Naive thymus-derived CD4-positive, alpha-beta T cell (primary cell): ENCODE measurements around the gene UBE2S. TPM values are rescaled to one million over a fixed set of nuclear protein-coding genes. Genes with fewer than 3 reads are reported as not detected.
"Not testable (repeated sequence)": the region's sequence is repeated elsewhere in the genome, so short reads cannot be mapped to it uniquely, and the experiment has no call there.

Experiments
- ATAC-seq: fragments of 150-1000 bp; cut with Tn5 transposase; 2 replicates; pipeline ENCODE4 v1.10.0; 2021; ENCODE audit warnings: mild to moderate bottlenecking, moderate library complexity
- CTCF ChIA-PET: fragments of 350-600 bp; sonication (Branson Sonifier 250); formaldehyde crosslinking; loops from one replicate; lab custom pipeline; 2021; ENCODE audit warnings: antibody characterized with exemption; lab: Charles Lee
- POLR2A ChIA-PET: fragments of 350-600 bp; sonication (Branson Sonifier 250); formaldehyde crosslinking; loops from one replicate; lab custom pipeline; 2021; ENCODE audit warnings: antibody characterized with exemption, inconsistent platforms; lab: Charles Lee
- DNase-seq, 9 donors: peaks; one replicate each; pipeline versions ENCODE4 v3.0.0 to v3.0.0-alpha.2; 2020 to 2022; ENCODE audit warnings: mixed read lengths in 1 of 9
- H3K27ac ChIP-seq: one replicate; pipeline ENCODE4 v1.7.0; 2013; ENCODE audit warnings: mild to moderate bottlenecking, low read depth, low read length, moderate library complexity
- H3K27me3 ChIP-seq, 2 donors: one replicate each; pipeline ENCODE4 v1.7.0; 2013; ENCODE audit warnings: low read length in 2 of 2, mild to moderate bottlenecking in 2 of 2, moderate library complexity in 2 of 2; ENCODE audit not compliant: control insufficient read depth in 2 of 2, insufficient read depth in 2 of 2
- H3K36me3 ChIP-seq, 3 experiments: 1 replicate in 2 of 3; 2 replicates in 1 of 3; pipeline ENCODE4 v1.7.0; 2013; ENCODE audit warnings: low read length in 3 of 3, mild to moderate bottlenecking in 3 of 3, moderate library complexity in 1 of 3; ENCODE audit not compliant: insufficient read depth in 3 of 3, control insufficient read depth in 2 of 3
- H3K4me1 ChIP-seq, 2 donors: one replicate each; pipeline ENCODE4 v1.7.0; 2013; ENCODE audit warnings: low read length in 2 of 2, mild to moderate bottlenecking in 2 of 2, moderate library complexity in 1 of 2; ENCODE audit not compliant: control insufficient read depth in 2 of 2, insufficient read depth in 2 of 2
- H3K4me3 ChIP-seq: 2 replicates; pipeline ENCODE4 v1.7.0; 2013; ENCODE audit warnings: mild to moderate bottlenecking, low read length
- H3K9me3 ChIP-seq, 3 experiments: 1 replicate in 2 of 3; 2 replicates in 1 of 3; pipeline ENCODE4 v1.7.0; 2013; ENCODE audit warnings: low read length in 3 of 3; ENCODE audit not compliant: control insufficient read depth in 2 of 3
- H3K27ac Mint-ChIP-seq, 9 donors: one replicate each; pipeline ENCODE4 v1.8.0; 2020 to 2022; ENCODE audit warnings: mixed read lengths in 9 of 9, mild to moderate bottlenecking in 8 of 9, moderate library complexity in 5 of 9, inconsistent platforms in 2 of 9
- H3K27me3 Mint-ChIP-seq, 5 donors: one replicate each; pipeline ENCODE4 v1.8.0; 2021 to 2022; ENCODE audit warnings: mixed read lengths in 5 of 5, mild to moderate bottlenecking in 1 of 5
- H3K36me3 Mint-ChIP-seq, 5 donors: one replicate each; pipeline ENCODE4 v1.8.0; 2020 to 2022; ENCODE audit warnings: mixed read lengths in 5 of 5, mild to moderate bottlenecking in 3 of 5, inconsistent platforms in 1 of 5
- H3K4me1 Mint-ChIP-seq, 7 donors: one replicate each; pipeline ENCODE4 v1.8.0; 2020 to 2022; ENCODE audit warnings: mixed read lengths in 7 of 7, mild to moderate bottlenecking in 3 of 7, inconsistent platforms in 1 of 7
- H3K4me3 Mint-ChIP-seq, 10 donors: one replicate each; pipeline ENCODE4 v1.8.0; 2020 to 2022; ENCODE audit warnings: mild to moderate bottlenecking in 10 of 10, mixed read lengths in 10 of 10, moderate library complexity in 6 of 10, inconsistent platforms in 2 of 10
- H3K9me3 Mint-ChIP-seq, 11 donors: one replicate each; pipeline ENCODE4 v1.8.0; 2020 to 2022; ENCODE audit warnings: mixed read lengths in 11 of 11, mild to moderate bottlenecking in 4 of 11, inconsistent platforms in 1 of 11, moderate library complexity in 1 of 11
- intact Hi-C, 2 donors: fragments of 100-400 bp; cut with micrococcal nuclease; formaldehyde crosslinking; loops; one replicate each; pipeline ENCODE4 v1.15.1; 2023
- polyA plus RNA-seq, 2 donors: library from polyadenylated mRNA; unstranded; fragments of 300-500 nt; fragmentation: Illumina TruSeq; gene quantifications; one replicate each; pipeline ENCODE4 v1.2.3, GENCODE V29; 2021
- total RNA-seq, 6 experiments: library from RNA in 5 of 6; stranded (reverse) in 5 of 6; gene quantifications; 1 replicate in 5 of 6; 2 replicates in 1 of 6; pipeline ENCODE4 v1.2.3 and lab custom pipeline; 2021 to 2026

UBE2S gene
- total and polyA plus RNA-seq, 7 experiments from 2014 or later: 15.3 to 141 (median 20.4) TPM

DNA sequence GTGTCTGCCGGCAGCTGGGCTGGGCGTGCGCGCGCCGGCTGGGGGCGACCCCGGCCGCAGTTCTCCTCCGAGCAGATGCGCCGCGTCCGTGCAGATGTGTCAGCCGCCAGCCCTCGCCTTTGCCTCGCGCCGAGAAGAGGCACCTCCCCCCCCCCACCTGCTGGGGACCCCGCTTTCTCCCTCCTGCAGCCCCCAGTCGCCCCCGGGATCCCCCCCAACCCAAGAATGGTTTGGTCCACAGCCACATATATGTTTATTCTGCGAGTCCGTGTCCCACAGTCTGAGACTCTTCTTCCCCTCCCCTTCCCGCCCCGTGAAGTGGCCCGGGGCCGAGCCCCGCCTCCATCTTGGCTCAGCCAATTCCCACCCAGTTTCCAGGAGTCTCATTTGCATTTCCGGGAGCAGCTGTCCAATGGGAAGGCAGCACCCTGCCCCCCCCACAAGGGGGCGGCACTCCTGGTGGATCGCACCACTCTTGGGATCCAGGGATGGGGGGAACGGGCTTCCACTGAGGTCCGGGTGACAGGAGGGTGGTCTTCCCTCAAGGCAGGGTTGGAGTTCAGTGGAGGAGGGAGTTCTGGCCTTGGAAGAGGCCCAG lies 45.3 kb upstream of the UBE2S start:
- Mint-ChIP-seq H3K36me3 (peaks cover 0 to 9% (median 4%) of the 10 kb centered on the region in 5 donors), H3K4me1 (peaks cover 7 to 21% (median 15%) of the 10 kb centered on the region in 7 donors), H3K27ac (peak overlapping the region in 1 of 9 donors; percentile 9), H3K27me3 (peaks cover 8 to 33% (median 19%) of the 10 kb centered on the region in 5 donors), H3K9me3 (no peaks in the 10 kb centered on the region), H3K4me3 (peak overlapping the region in 6 of 10 donors; percentile 44 to 82 (median 64))
- Histone ChIP-seq H3K9me3 (no peaks in the 10 kb centered on the region), H3K4me3 (no peak overlapping the region), H3K36me3 (peaks cover 0 to 5% (median 0%) of the 10 kb centered on the region in 3 experiments), H3K27me3 (peaks cover 3 to 22% of the 10 kb centered on the region in 2 donors), H3K4me1 (peaks cover 0 to 17% of the 10 kb centered on the region in 2 donors), H3K27ac (no peak overlapping the region)
- peak; percentile 73 for ATAC-seq
- POLR2A ChIA-PET: interaction anchor here (0.7 to 0.8 kb wide), 2 partner anchors 23 to 176 kb away, joined by 3 read pairs; no protein-coding TSS in a partner anchor
- intact Hi-C loops: loop anchor here in 1 of 2 donors (5.0 kb wide), 1 partner anchor 36 kb away; no protein-coding TSS in a partner anchor
- peak in 3 of 9 donors; percentile 25 to 48 (median 25) for DNase-seq
- CTCF ChIA-PET: interaction anchor here (1.5 kb wide), 1 partner anchor 14 kb away, joined by 4 read pairs; no protein-coding TSS in a partner anchor

DNA sequence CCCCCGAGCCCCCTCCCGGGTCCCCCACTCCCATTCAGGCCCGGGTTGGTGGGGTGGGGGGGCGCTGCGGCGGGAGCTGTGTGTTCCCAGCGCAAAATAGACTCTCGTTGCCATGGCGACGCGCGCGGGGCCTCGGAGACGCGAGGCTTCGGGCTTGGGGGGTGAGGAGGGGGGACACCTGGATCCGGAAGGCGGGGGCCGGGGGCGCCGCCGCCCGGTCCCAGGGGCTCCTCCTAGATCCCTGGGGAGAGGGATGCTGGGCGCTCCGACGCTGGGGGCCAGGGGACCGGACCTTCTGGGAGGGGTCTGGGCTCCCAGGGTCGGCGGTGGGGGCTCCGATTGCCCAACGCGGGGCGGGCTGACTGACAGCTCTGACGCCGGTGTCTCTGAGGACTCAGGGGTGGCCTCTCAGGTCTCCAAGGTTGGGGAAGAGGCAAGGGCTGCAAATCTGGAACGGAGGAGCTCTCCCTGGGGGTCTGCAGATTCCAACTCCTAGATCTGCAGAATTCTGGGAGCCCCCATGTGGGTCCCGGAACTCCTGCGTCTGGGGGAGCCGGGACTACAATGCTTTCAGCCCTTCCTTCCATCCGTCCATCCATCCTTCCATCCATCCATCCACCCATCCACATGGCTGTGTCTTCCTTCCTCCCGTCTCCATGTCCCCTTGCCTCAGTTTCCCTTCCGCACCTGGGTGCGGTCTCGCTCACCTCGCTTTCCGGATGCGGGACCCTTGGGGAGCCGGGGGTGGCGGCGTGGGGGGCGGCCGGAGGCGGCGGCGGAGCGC lies 44.6 kb upstream of the UBE2S start:
- Mint-ChIP-seq H3K27me3 (peaks cover 8 to 33% (median 19%) of the 10 kb centered on the region in 5 donors), H3K36me3 (peaks cover 0 to 9% (median 4%) of the 10 kb centered on the region in 5 donors), H3K27ac (no peak overlapping the region), H3K4me3 (peak overlapping the region in 9 of 10 donors; percentile 45 to 82 (median 74)), H3K9me3 (no peaks in the 10 kb centered on the region), H3K4me1 (peaks cover 7 to 21% (median 15%) of the 10 kb centered on the region in 7 donors)
- intact Hi-C loops: loop anchor here in 1 of 2 donors (5.0 kb wide), 1 partner anchor 35 kb away; no protein-coding TSS in a partner anchor
- Histone ChIP-seq H3K36me3 (peaks cover 0 to 5% (median 0%) of the 10 kb centered on the region in 3 experiments), H3K27me3 (peaks cover 3 to 22% of the 10 kb centered on the region in 2 donors), H3K4me3 (no peak overlapping the region), H3K9me3 (no peaks in the 10 kb centered on the region), H3K27ac (no peak overlapping the region), H3K4me1 (peaks cover 0 to 17% of the 10 kb centered on the region in 2 donors)
- ChIA-PET CTCF (no interaction called here), POLR2A (interaction anchor here (0.9 kb wide), 1 partner anchor 11 kb away, joined by 3 read pairs; no protein-coding TSS in a partner anchor)
- ATAC-seq: peak; percentile 28
- peak in 2 of 9 donors; percentile 30 to 53 for DNase-seq

DNA sequence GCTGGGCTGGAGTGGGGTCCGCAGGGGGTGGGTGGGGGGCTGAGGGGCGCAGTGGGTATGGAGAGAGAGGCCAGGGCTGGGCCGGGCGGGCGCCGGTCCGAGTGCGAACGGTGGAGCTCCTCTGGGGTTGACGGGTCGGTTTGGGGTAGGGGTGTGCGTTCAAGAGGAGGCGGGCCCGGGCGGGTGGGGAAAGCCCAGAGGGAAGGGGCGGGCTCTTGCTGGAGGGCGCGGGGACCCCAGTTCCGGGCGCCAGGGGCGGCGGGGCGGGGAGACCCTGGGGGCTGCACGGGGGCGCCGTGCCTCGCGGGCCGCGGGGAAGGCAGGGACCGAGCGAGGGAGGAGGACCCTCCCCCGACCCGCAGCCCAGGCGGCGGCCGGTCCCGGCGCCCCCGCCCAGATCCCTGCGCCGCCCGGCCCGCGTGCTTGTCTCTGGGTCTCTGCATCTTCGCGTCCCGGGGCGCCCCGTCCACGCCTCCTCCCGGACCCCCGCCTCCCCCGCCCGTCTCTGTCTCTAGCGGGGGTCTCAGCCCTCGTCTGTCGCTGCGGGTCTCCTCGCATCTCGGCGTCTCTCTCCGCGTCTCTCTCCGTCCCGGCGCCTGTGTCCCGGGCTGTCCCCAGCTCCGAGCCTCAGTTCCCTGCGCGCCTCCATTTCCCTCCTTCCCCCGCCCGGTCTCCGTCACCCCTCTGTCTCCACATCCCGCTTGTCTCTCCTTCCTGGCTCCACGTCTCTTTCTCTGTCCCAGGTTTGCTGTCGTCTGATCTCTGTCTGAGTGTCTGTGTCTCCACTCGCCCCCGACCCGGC lies 43.8 kb upstream of the UBE2S start:
- peak in 1 of 9 donors; percentile 41 for DNase-seq
- H3K4me3 ChIP-seq: no peak overlapping the region
- intact Hi-C loops: loop anchor here in 1 of 2 donors (5.0 kb wide), 1 partner anchor 34 kb away; no protein-coding TSS in a partner anchor
- Mint-ChIP-seq H3K27ac (peak overlapping the region in 1 of 9 donors; percentile 36), H3K4me1 (peaks cover 7 to 21% (median 15%) of the 10 kb centered on the region in 7 donors), H3K36me3 (peaks cover 0 to 9% (median 4%) of the 10 kb centered on the region in 5 donors), H3K27me3 (peaks cover 8 to 33% (median 19%) of the 10 kb centered on the region in 5 donors), H3K4me3 (peak overlapping the region; percentile 35 to 82 (median 74)), H3K9me3 (no peaks in the 10 kb centered on the region)
- ChIA-PET CTCF (no interaction called here), POLR2A (interaction anchor here (0.9 kb wide), 1 partner anchor 10 kb away, joined by 3 read pairs; no protein-coding TSS in a partner anchor)
- H3K27ac ChIP-seq: no peak overlapping the region
- peak; percentile 46 for ATAC-seq
- peaks cover 3 to 22% of the 10 kb centered on the region in 2 donors for H3K27me3 ChIP-seq
- no peaks in the 10 kb centered on the region for H3K9me3 ChIP-seq
- H3K36me3 ChIP-seq: peaks cover 0 to 5% (median 0%) of the 10 kb centered on the region in 3 experiments
- peaks cover 0 to 17% of the 10 kb centered on the region in 2 donors for H3K4me1 ChIP-seq

DNA sequence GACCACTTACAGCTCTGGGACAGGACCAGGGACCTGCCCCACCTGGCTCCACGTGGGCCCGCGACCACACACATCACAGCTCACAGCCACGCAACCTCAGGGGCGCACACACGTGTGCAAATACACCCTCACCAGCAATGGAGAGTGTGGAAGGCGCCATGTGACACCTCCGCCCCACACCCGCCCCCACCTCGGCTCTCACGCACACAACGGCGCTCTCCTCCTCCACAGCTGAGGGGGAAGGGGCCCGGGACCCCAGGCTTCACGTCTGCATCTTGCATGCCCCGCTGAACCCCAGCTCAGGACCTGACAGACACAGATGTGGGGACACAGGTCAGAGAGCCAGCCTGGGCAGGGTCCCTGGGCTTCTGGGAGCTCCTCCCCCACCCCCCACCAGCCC lies 41.9 kb upstream of the UBE2S start:
- no peak for DNase-seq
- Mint-ChIP-seq H3K9me3 (peaks cover 0 to 4% (median 0%) of the 10 kb centered on the region in 11 donors), H3K36me3 (peaks cover 0 to 6% (median 4%) of the 10 kb centered on the region in 5 donors), H3K4me3 (no peak overlapping the region), H3K27me3 (peaks cover 19 to 48% (median 30%) of the 10 kb centered on the region in 5 donors), H3K4me1 (peaks cover 4 to 21% (median 15%) of the 10 kb centered on the region in 7 donors), H3K27ac (no peak overlapping the region)
- intact Hi-C loops: loop anchor here in 1 of 2 donors (10.0 kb wide), 1 partner anchor 285 kb away; the partner anchor contains the start of gene DNAAF3
- Histone ChIP-seq H3K27ac (no peak overlapping the region), H3K4me3 (no peak overlapping the region), H3K4me1 (peaks cover 0 to 17% of the 10 kb centered on the region in 2 donors), H3K36me3 (no peaks in the 10 kb centered on the region), H3K9me3 (no peaks in the 10 kb centered on the region), H3K27me3 (peaks cover 10 to 22% of the 10 kb centered on the region in 2 donors)
- CTCF ChIA-PET: no interaction called here
- ATAC-seq: no peak
- POLR2A ChIA-PET: interaction anchor here (0.6 kb wide), 2 partner anchors 23 to 56 kb away, joined by 3 read pairs; no protein-coding TSS in a partner anchor

DNA sequence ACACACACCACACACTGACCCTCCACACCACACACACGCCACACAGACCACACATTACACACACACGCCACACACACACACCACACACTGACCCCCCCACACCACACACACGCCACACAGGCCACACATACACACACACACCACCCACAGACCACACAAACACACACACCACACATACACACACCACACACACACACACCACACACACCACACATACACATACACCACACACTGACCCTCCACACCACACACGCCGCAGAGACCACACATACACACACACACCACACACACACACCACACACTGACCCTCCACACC lies 40.5 kb upstream of the UBE2S start:
- H3K27ac Mint-ChIP-seq, ATAC-seq, H3K4me3 ChIP-seq, H3K9me3 Mint-ChIP-seq, H3K4me3 Mint-ChIP-seq, H3K36me3 ChIP-seq, H3K9me3 ChIP-seq, POLR2A ChIA-PET, DNase-seq, H3K27ac ChIP-seq, CTCF ChIA-PET, H3K36me3 Mint-ChIP-seq: not testable (repeated sequence)
- Mint-ChIP-seq H3K27me3 (peaks cover 24 to 50% (median 34%) of the 10 kb centered on the region in 5 donors), H3K4me1 (peaks cover 0 to 25% (median 14%) of the 10 kb centered on the region in 7 donors)
- Histone ChIP-seq H3K4me1 (peaks cover 0 to 16% of the 10 kb centered on the region in 2 donors), H3K27me3 (peaks cover 10 to 27% of the 10 kb centered on the region in 2 donors)
- intact Hi-C loops: loop anchor here in 1 of 2 donors (10.0 kb wide), 1 partner anchor 283 kb away; the partner anchor contains the start of gene DNAAF3
